GM12865 (cell line): Measurements from ENCODE around the gene FBXO2.

Experiments used
- DNase-seq: peaks from one replicate; pipeline ENCODE4 v3.0.0; 2010; ENCODE audit warnings: low read depth
- H3K4me3 ChIP-seq: 2 replicates; pipeline ENCODE4 v1.5.1; 2011; ENCODE audit warnings: mild to moderate bottlenecking, low read depth, low read length, control low read depth
- TF ChIP-seq, protein P1 (sequence below): IDR thresholded peaks from 2 replicates; pipeline ENCODE4 v1.5.1; 2011; ENCODE audit warnings: low read length, control low read depth, low read depth, inconsistent platforms; ENCODE audit not compliant: insufficient read depth; ENCODE audit errors: missing control alignments

Gene FBXO2

DNA sequence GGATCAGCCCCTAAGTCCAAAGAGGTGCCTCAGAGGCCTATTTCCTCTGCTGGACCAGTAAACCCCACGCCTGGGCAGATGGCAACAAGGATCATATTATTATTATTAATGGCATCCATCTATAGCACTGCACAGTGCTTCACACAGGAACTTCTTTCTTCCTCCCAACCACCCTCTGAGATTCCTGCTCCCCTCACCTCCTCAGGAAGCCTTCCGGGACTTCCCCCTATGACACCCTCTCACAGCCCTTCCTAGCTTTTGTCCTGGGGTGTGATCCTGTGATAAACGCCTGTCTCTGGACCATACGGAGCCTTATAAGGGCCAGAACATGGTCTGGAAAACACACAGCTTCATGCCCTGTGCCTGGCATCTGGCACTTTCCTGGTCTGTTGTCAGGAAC is 3.2 kb downstream of the FBXO2 start:
- H3K4me3 ChIP-seq, result no peak overlapping the region
- no peak for DNase-seq
- TF ChIP-seq, protein P1, sequence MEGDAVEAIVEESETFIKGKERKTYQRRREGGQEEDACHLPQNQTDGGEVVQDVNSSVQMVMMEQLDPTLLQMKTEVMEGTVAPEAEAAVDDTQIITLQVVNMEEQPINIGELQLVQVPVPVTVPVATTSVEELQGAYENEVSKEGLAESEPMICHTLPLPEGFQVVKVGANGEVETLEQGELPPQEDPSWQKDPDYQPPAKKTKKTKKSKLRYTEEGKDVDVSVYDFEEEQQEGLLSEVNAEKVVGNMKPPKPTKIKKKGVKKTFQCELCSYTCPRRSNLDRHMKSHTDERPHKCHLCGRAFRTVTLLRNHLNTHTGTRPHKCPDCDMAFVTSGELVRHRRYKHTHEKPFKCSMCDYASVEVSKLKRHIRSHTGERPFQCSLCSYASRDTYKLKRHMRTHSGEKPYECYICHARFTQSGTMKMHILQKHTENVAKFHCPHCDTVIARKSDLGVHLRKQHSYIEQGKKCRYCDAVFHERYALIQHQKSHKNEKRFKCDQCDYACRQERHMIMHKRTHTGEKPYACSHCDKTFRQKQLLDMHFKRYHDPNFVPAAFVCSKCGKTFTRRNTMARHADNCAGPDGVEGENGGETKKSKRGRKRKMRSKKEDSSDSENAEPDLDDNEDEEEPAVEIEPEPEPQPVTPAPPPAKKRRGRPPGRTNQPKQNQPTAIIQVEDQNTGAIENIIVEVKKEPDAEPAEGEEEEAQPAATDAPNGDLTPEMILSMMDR, result no peak

DNA sequence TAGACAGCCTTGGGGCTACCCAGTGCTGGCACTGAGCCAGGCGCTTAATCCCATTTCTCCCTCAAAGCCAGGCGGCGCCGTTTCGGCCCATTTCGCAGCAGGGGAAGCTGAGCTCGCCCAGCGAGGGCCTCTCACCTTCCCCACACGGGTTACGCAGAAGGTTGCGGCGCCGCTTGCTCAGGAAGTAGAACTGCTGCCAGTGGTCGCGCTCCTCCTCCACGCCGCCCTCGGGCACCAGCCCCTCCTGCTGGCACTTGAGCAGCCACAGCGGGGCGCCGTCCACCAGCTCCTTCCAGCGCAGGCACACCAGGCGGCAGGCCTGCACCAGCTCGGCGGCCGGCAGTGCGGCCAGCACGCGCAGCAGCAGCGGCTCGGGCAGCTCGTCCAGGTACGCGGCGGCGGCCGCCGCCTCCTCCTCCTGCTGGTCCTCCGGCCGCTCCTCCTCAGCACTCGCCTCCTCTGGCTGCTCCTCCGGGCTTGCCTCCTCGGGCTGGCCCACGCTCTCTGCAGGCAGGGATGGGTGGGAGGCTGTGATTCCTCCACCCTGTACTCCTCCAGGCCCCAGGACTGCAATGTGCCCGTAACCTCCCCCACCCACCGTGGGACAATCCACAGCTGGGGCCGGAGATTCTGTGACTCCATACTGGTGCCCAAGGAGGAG is 3.8 kb downstream of the FBXO2 start:
- DNase-seq, result peak; percentile 85

DNA sequence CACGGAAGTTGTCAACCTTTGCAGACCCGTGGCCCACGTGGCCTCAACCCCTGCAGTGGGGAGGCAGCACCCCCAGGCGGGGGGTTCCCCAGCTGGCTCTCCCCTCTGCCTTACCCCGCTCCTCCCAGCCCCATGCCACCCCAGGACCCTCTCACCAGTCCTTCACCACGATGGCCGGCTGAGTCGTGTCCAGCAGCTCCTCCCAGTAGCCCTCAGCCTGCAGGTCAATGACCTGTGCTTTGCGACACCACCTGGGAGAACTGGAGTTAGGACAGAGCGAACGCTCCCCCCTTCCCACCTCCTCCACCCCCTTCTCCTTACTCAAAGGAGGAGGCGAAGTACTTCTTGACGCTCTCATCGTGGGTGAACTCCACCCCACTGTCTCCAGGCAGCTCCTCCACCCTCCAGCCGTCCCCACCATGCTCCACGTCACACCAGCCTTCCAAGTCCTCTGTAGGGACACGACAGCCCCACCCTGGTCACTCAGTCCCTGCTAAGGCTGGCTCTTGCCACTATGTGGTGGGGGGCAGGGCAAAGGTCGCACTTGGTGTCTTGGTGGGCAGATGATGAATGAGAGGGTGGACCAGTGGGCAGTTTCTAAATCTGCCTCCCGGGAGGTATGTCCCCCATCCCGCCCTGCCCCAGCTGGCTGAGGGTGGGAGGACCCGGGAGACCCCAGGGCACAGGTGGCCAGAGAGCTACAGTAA is 4.5 kb downstream of the FBXO2 start:
- TF ChIP-seq, protein P1, result no peak
- no peak for DNase-seq
- no peak overlapping the region for H3K4me3 ChIP-seq

More for the DNA sequence above, 3.8 kb downstream of the FBXO2 start:
- TF ChIP-seq, protein P1, result peak; percentile 74
- H3K4me3 ChIP-seq, result no peak overlapping the region

DNA sequence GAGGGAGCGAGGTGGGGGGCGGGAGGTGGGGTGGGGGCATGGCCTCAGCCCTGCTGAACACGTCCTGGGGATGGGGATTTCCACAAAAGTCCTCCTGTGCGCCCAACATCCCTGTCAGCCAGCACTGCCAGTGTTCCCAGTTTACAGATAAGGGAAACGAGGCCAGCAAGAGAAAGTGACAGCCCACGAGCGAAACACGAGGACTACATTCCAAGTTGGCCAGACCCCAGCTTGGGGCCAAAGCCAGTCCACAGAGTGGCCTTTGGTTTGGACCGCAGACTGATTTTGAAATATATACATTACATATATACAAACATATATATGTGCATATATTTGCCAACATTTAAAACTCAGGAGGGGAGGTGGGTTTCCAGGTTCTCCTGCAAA is 5.0 kb downstream of the FBXO2 start:
- TF ChIP-seq, protein P1, result no peak
- H3K4me3 ChIP-seq, result no peak overlapping the region
- no peak for DNase-seq

DNA sequence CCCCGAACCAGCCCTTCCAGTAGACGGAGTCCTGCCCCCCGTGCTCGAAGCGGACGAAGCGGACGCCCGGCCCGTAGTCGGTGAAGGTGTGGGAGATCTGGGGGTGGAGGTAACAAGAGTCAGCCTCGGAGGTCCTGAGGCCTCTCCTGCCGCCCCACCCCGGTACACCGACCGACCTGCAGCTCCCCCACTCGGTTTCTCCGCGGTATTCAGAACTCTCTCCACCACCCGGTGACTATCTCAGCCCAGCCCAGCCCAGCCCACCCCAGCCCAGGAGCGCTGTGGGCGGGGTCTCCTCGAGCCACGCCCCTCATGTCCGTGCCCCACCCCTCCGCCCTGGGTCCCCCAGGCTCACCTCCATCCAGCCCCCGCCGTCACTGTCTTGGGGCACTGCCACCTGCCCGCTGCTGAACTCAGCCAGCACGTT is 5.5 kb downstream of the FBXO2 start:
- TF ChIP-seq, protein P1, result no peak
- H3K4me3 ChIP-seq, result no peak overlapping the region
- no peak for DNase-seq

DNA sequence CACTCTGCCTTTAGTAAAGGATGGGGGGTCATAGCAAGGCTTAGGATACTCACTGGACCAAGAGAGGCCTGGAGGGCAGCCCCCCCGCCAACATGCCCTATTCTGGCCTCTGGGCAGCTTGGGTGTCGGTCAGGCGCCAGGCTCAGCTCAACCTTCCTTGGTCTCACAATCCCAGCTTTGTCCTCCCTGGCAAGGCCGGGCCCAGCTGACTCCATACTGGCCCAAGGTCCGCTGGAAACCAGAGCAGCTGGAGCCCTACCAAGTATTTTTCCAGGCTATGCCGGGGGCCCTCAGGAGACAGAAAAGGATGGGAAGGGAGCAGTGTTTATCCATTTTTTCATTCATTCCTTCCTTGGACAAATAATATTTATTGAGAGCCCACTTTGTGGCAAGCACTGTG is 6.2 kb downstream of the FBXO2 start:
- no peak for DNase-seq
- no peak overlapping the region for H3K4me3 ChIP-seq
- TF ChIP-seq, protein P1, result no peak
